SK-N-SH (cell line): Measurements from ENCODE around the gene BAHCC1. TPM values are rescaled to one million over a fixed set of nuclear protein-coding genes. Genes with fewer than 3 reads are reported as not detected.

Source experiments
- CTCF ChIA-PET: fragments of 300-600, 350-600 bp; formaldehyde crosslinking; extraction: SDS; loops from one replicate; lab custom pipeline; 2021; lab: Yijun Ruan, JAX
- POLR2A ChIA-PET: fragments of 350-600 bp; sonication (Branson Sonifier 250); formaldehyde crosslinking; extraction: SDS; loops from one replicate; lab custom pipeline; 2020; ENCODE audit warnings: antibody characterized with exemption, inconsistent platforms; lab: Yijun Ruan, JAX
- DNase-seq: peaks from one replicate; pipeline ENCODE4 v3.0.0; 2012
- H2AFZ ChIP-seq: fragments of 200-600 bp; sonication (generic); 2 replicates; pipeline ENCODE4 v1.8.1; 2016; ENCODE audit warnings: antibody characterized with exemption, mild to moderate bottlenecking, low read depth
- H3F3A ChIP-seq: fragments of 200-600 bp; sonication (generic); replicated peaks from 2 replicates; pipeline ENCODE3; 2016; ENCODE audit warnings: antibody characterized with exemption, mild to moderate bottlenecking; ENCODE audit not compliant: insufficient read depth
- H3K27ac ChIP-seq, 2 experiments: fragments of 200-500 bp in 1 of 2; fragments of 200-600 bp in 1 of 2; sonication (Bioruptor generic) in 1 of 2; sonication (generic), shearing (Covaris generic) in 1 of 2; 2 replicates each; pipeline versions ENCODE4 v1.5.1 to v1.6.1; 2014 to 2016; ENCODE audit warnings: low read depth in 2 of 2, inconsistent platforms in 1 of 2, low read length in 1 of 2, mild to moderate bottlenecking in 1 of 2, mixed read lengths in 1 of 2
- H3K27me3 ChIP-seq: fragments of 200-600 bp; sonication (generic), shearing (Covaris generic); 2 replicates; pipeline ENCODE4 v1.6.1; 2016; ENCODE audit warnings: mixed run types; ENCODE audit not compliant: insufficient read depth
- H3K36me3 ChIP-seq, 2 experiments: fragments of 200-500 bp in 1 of 2; fragments of 200-600 bp in 1 of 2; sonication (Bioruptor generic) in 1 of 2; sonication (generic) in 1 of 2; replicated peaks in 1 of 2; 2 replicates each; pipeline versions ENCODE3 to v1.5.1; 2014 to 2016; ENCODE audit warnings: low read length in 1 of 2, mild to moderate bottlenecking in 1 of 2; ENCODE audit not compliant: insufficient read depth in 2 of 2, control insufficient read depth in 1 of 2
- H3K4me1 ChIP-seq, 2 experiments: fragments of 200-500 bp in 1 of 2; fragments of 200-600 bp in 1 of 2; sonication (Bioruptor generic) in 1 of 2; sonication (generic), shearing (Covaris generic) in 1 of 2; 2 replicates each; pipeline versions ENCODE4 v1.5.1 to v1.6.1; 2014 to 2016; ENCODE audit warnings: low read depth in 1 of 2, low read length in 1 of 2, mixed run types in 1 of 2; ENCODE audit not compliant: insufficient read depth in 2 of 2, control insufficient read depth in 1 of 2
- H3K4me2 ChIP-seq: fragments of 200-600 bp; sonication (generic), shearing (Covaris generic); 2 replicates; pipeline ENCODE4 v1.6.1; 2017; ENCODE audit warnings: mixed run types
- H3K4me3 ChIP-seq, 2 experiments: fragments of 200-500 bp in 1 of 2; fragments of 200-600 bp in 1 of 2; sonication (Bioruptor generic) in 1 of 2; sonication (generic), shearing (Covaris generic) in 1 of 2; 2 replicates each; pipeline versions ENCODE4 v1.5.1 to v1.8.1; 2014 to 2016; ENCODE audit warnings: low read depth in 2 of 2, inconsistent platforms in 1 of 2, low read length in 1 of 2, mild to moderate bottlenecking in 1 of 2, mixed read lengths in 1 of 2, moderate library complexity in 1 of 2
- H3K79me2 ChIP-seq: fragments of 200-600 bp; sonication (generic); 2 replicates; pipeline ENCODE4 v1.8.1; 2017; ENCODE audit warnings: mild to moderate bottlenecking; ENCODE audit not compliant: insufficient read depth
- H3K9ac ChIP-seq: fragments of 200-600 bp; sonication (generic); 2 replicates; pipeline ENCODE4 v1.6.1; 2017; ENCODE audit warnings: mixed run types
- H3K9me2 ChIP-seq: fragments of 200-600 bp; sonication (generic); 2 replicates; pipeline ENCODE4 v1.6.1; 2017; ENCODE audit warnings: mixed run types
- H3K9me3 ChIP-seq: fragments of 200-600 bp; sonication (generic); 2 replicates; pipeline ENCODE4 v1.6.1; 2017; ENCODE audit warnings: mixed run types, mild to moderate bottlenecking, moderate library complexity
- H4K20me1 ChIP-seq: fragments of 200-600 bp; sonication (generic); 2 replicates; pipeline ENCODE4 v1.6.1; 2017; ENCODE audit warnings: mild to moderate bottlenecking, mixed run types; ENCODE audit not compliant: insufficient read depth
- CHD2 ChIP-seq: fragments of 150-350 bp; IDR thresholded peaks from 2 replicates; pipeline ENCODE4 v1.6.1; 2018; ENCODE audit warnings: low read length; ENCODE audit not compliant: partially characterized antibody
- CTCF ChIP-seq: fragments of 200-600 bp; sonication (generic); IDR thresholded peaks from 2 replicates; pipeline ENCODE4 v1.6.1; 2017; ENCODE audit warnings: antibody characterized with exemption, mild to moderate bottlenecking, moderate library complexity
- EP300 ChIP-seq, 2 experiments: IDR thresholded peaks; 2 replicates each; pipeline versions ENCODE4 v1.4.0 to v1.6.1; 2012; ENCODE audit warnings: borderline replicate concordance in 1 of 2, low read depth in 1 of 2, low read length in 1 of 2
- EZH2phosphoT487 ChIP-seq: fragments of 200-600 bp; sonication (generic); IDR thresholded peaks from 2 replicates; pipeline ENCODE4 v1.6.1; 2017; ENCODE audit warnings: low read depth, mixed run types, mild to moderate bottlenecking, antibody characterized with exemption, moderate library complexity, borderline replicate concordance
- FOSL2 ChIP-seq: IDR thresholded peaks from 2 replicates; pipeline ENCODE4 v1.4.0; 2012; ENCODE audit warnings: low read depth, mild to moderate bottlenecking, moderate library complexity, borderline replicate concordance
- FOXM1 ChIP-seq: IDR thresholded peaks from 2 replicates; pipeline ENCODE4 v1.4.0; 2012; ENCODE audit warnings: low read depth, mild to moderate bottlenecking
- GABPA ChIP-seq: IDR thresholded peaks from 2 replicates; pipeline ENCODE4 v1.4.0; 2012; ENCODE audit warnings: low read depth, mild to moderate bottlenecking
- IRF3 ChIP-seq: fragments of 150-350 bp; IDR thresholded peaks from 2 replicates; pipeline ENCODE4 v1.6.1; 2016; ENCODE audit warnings: mild to moderate bottlenecking, low read depth, low read length
- MEF2A ChIP-seq: IDR thresholded peaks from 2 replicates; pipeline ENCODE4 v1.4.0; 2012; ENCODE audit warnings: low read depth, borderline replicate concordance
- NFIC ChIP-seq: IDR thresholded peaks from 2 replicates; pipeline ENCODE4 v1.4.0; 2012; ENCODE audit warnings: borderline replicate concordance
- PBX3 ChIP-seq: IDR thresholded peaks from 2 replicates; pipeline ENCODE4; 2012
- RAD21 ChIP-seq: IDR thresholded peaks from 2 replicates; pipeline ENCODE4 v1.6.1; 2012; ENCODE audit warnings: mild to moderate bottlenecking, low read length
- RCOR1 ChIP-seq: fragments of 150-350 bp; IDR thresholded peaks from 2 replicates; pipeline ENCODE4 v1.6.1; 2017; ENCODE audit warnings: antibody characterized with exemption, low read length
- RFX5 ChIP-seq: IDR thresholded peaks from 2 replicates; pipeline ENCODE4 v1.6.1; 2012; ENCODE audit warnings: mild to moderate bottlenecking, improper control_type of control experiment, low read length
- SIN3A ChIP-seq: IDR thresholded peaks from 2 replicates; pipeline ENCODE4 v1.6.1; 2012; ENCODE audit warnings: low read depth, mild to moderate bottlenecking, low read length, moderate library complexity, borderline replicate concordance
- SMC3 ChIP-seq: IDR thresholded peaks from 2 replicates; pipeline ENCODE4 v1.6.1; 2012; ENCODE audit warnings: low read depth, low read length, improper control_type of control experiment
- USF2 ChIP-seq: fragments of 150-350 bp; IDR thresholded peaks from 2 replicates; pipeline ENCODE4 v1.6.1; 2017; ENCODE audit warnings: antibody characterized with exemption, low read length, low read depth, borderline replicate concordance
- ZBTB33 ChIP-seq: IDR thresholded peaks from 2 replicates; pipeline ENCODE4 v1.4.0; 2012; ENCODE audit warnings: low read depth, borderline replicate concordance
- WGBS: methylation state at CpG from one replicate; pipeline ENCODE4 v1.1.6; 2017; ENCODE audit warnings: low lambda C conversion rate; 5-methylcytosine and 5-hydroxymethylcytosine counted together
- polyA plus RNA-seq, 3 experiments: library from polyadenylated mRNA; depleted of rRNA; stranded (reverse); fragments of >200 nt; gene quantifications; 2 replicates each; pipeline ENCODE4 v1.2.3, GENCODE V29; 2012

Gene BAHCC1
- polyA plus RNA-seq, 1 of the 3 experiments (the other 2 are of a cell fraction): 6.4 TPM

- Histone ChIP-seq H3F3A (no peaks in the 10 kb centered on the region), H3K9me2 (no peaks in the 10 kb centered on the region), H3K36me3 (no peaks in the 10 kb centered on the region), H3K4me3 (no peak overlapping the region), H3K4me1 (peaks cover 0 to 12% of the 10 kb centered on the region in 2 experiments; a peak in 1 of 4 replicates), H3K79me2 (no peaks in the 10 kb centered on the region), H3K9ac (no peak overlapping the region), H2AFZ (no peak overlapping the region), H3K27ac (no peak overlapping the region), H3K9me3 (no peaks in the 10 kb centered on the region), H3K4me2 (no peak overlapping the region), H4K20me1 (no peaks in the 10 kb centered on the region), H3K27me3 (no peaks in the 10 kb centered on the region)
- POLR2A ChIA-PET: no interaction called here
- no peak for TF ChIP-seq MEF2A
- no peak for TF ChIP-seq GABPA
- TF ChIP-seq RCOR1: no peak
- no peak for TF ChIP-seq FOSL2
- WGBS: 93% methylated on average over 18 of the region's 18 CpGs
- DNase-seq: no peak
- CTCF ChIA-PET: interaction anchor here (0.6 to 9.8 kb wide), 2 partner anchors 14 to 25 kb away, joined by 3 to 85 read pairs; no protein-coding TSS in a partner anchor
Observed at GRCh38 chr17:81455387-81455786, 60.1 kb downstream of the BAHCC1 start.

GRCh38 chr17:81456091-81456490, 60.8 kb downstream of the BAHCC1 start:
- peaks cover 0 to 12% of the 10 kb centered on the region in 2 experiments; a peak in 1 of 4 replicates for H3K4me1 ChIP-seq
- CTCF ChIA-PET: interaction anchor here (0.6 to 9.8 kb wide), 3 partner anchors 15 to 355 kb away, joined by 3 to 85 read pairs (median 5); no protein-coding TSS in a partner anchor
- H4K20me1 ChIP-seq: no peaks in the 10 kb centered on the region
- no peaks in the 10 kb centered on the region for H3K27me3 ChIP-seq
- H3K36me3 ChIP-seq: no peaks in the 10 kb centered on the region
- H2AFZ ChIP-seq: no peak overlapping the region
- H3K27ac ChIP-seq: no peak overlapping the region
- H3K4me3 ChIP-seq: no peak overlapping the region
- POLR2A ChIA-PET: no interaction called here
- no peak overlapping the region for H3K4me2 ChIP-seq
- H3K79me2 ChIP-seq: no peaks in the 10 kb centered on the region
- no peak for DNase-seq
- no peaks in the 10 kb centered on the region for H3F3A ChIP-seq
- no peak overlapping the region for H3K9ac ChIP-seq
- no peaks in the 10 kb centered on the region for H3K9me2 ChIP-seq
- H3K9me3 ChIP-seq: no peaks in the 10 kb centered on the region
- WGBS: 87% methylated on average over 11 of the region's 15 CpGs
- TF ChIP-seq IRF3: no peak
- no peak for TF ChIP-seq NFIC
- no peak for TF ChIP-seq RFX5
- no peak for TF ChIP-seq FOXM1
- TF ChIP-seq RAD21: no peak
- no peak for TF ChIP-seq CTCF
- no peak for TF ChIP-seq ZBTB33
- no peak for TF ChIP-seq PBX3
- TF ChIP-seq USF2: no peak
- no peak for TF ChIP-seq SIN3A
- TF ChIP-seq EZH2phosphoT487: no peak
- TF ChIP-seq EP300 (IDR thresholded peaks at IDR 0.05; ENCODE audit: borderline replicate concordance in 1 of 2, low read depth in 1 of 2, low read length in 1 of 2): no peak
- no peak for TF ChIP-seq SMC3
- no peak for TF ChIP-seq CHD2
